BLaER1 (cell line): ENCODE measurements around the gene MRPL45.

Source experiments
- H3K27ac ChIP-seq: shearing (Covaris generic); formaldehyde crosslinking; 2 replicates; pipeline ENCODE4 v1.8.1; 2022
- H3K27me3 ChIP-seq: shearing (Covaris generic); formaldehyde crosslinking; 2 replicates; pipeline ENCODE4 v1.8.1; 2022
- H3K36me3 ChIP-seq: shearing (Covaris generic); formaldehyde crosslinking; 2 replicates; pipeline ENCODE4 v1.8.1; 2022
- H3K4me1 ChIP-seq: shearing (Covaris generic); formaldehyde crosslinking; 2 replicates; pipeline ENCODE4 v1.8.1; 2022
- H3K4me2 ChIP-seq: shearing (Covaris generic); formaldehyde crosslinking; 2 replicates; pipeline ENCODE4 v1.8.1; 2022
- H3K4me3 ChIP-seq: shearing (Covaris generic); formaldehyde crosslinking; 2 replicates; pipeline ENCODE4 v1.8.1; 2022
- H3K9ac ChIP-seq: shearing (Covaris generic); formaldehyde crosslinking; 2 replicates; pipeline ENCODE4 v1.8.1; 2022
- H3K9me3 ChIP-seq: shearing (Covaris generic); formaldehyde crosslinking; 2 replicates; pipeline ENCODE4 v1.8.1; 2022
- H4K20me1 ChIP-seq: shearing (Covaris generic); formaldehyde crosslinking; 2 replicates; pipeline ENCODE4 v1.8.1; 2022
- Cebpa-rat ChIP-seq: shearing (Covaris generic); IDR thresholded peaks from 2 replicates; pipeline ENCODE4 v1.8.1; 2022

MRPL45 gene

DNA sequence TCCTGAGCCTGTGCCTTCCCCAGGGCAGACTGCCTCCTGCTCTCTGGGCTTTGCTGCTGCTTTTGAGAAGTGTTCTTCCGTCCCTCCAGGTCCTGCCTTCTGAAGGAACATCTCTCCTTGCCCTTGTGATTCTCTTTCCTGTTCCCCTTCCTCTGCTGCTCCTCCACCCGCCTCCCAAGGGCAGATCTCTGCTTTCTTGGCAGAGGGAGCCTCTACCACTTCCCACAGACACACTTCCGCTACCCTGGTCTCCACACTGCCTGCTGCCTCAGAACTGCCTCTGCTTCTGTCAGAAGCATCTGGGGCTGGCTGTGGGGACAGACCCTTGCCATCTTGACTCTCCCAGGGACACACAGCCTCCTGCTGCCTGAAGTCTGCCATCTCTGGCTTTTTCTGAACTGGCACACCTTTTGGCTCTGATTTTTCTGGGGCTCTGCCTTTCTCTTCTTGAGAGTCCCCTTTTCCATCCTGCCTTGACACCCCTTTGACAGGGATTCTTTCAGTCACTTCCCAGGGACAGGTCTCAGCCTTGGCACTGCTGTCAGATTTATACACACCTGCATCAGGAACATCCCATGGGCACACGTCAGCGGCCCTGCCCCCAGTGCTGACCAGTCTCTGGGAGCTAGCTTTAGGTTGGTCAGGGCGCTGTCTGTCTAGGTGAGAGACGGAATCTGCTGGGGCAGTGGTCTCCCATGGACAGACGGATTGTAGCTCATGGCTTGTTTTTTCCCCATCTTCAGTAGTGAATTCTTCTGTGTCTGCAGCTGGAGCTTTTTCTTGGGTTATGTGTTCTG lies 30.2 kb downstream of the MRPL45 start:
- no peak overlapping the region for H3K4me3 ChIP-seq
- H3K27ac ChIP-seq: peak overlapping the region; percentile 81
- peaks cover 16% of the 10 kb centered on the region for H3K36me3 ChIP-seq
- H3K9me3 ChIP-seq: no peaks in the 10 kb centered on the region
- H4K20me1 ChIP-seq: no peaks in the 10 kb centered on the region
- no peak for TF ChIP-seq Cebpa-rat
- peaks cover 91% of the 10 kb centered on the region for H3K4me1 ChIP-seq
- peak overlapping the region; percentile 72 for H3K9ac ChIP-seq
- H3K27me3 ChIP-seq: no peaks in the 10 kb centered on the region
- H3K4me2 ChIP-seq: peak overlapping the region; percentile 85

DNA sequence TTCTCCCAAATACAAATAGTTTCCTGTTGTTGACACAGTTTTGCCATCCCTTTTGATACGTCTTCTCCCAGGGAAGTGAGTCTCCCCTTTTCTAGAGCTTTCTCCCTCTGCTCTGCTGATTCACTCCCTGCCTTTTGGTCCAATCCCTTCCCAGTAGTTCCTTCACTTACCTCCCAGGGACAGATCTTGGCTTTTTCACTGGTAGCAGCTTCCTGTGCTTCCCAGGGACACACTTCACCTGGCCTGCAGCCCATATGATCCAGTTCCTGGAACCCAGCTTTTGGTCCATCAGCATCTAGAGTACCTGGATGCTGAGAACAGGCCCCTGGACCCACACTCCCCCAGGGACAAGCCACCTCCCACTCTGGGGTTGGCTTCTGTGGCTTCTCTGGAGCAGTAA lies 31.0 kb downstream of the MRPL45 start:
- no peak for TF ChIP-seq Cebpa-rat
- Histone ChIP-seq H3K36me3 (peaks cover 10% of the 10 kb centered on the region), H4K20me1 (no peaks in the 10 kb centered on the region), H3K4me1 (peaks cover 94% of the 10 kb centered on the region), H3K9me3 (no peaks in the 10 kb centered on the region), H3K9ac (peak overlapping the region; percentile 72; the same call in 1 of the 2 replicates), H3K4me2 (peak overlapping the region; percentile 85), H3K27ac (peak overlapping the region; percentile 81; the same call in 1 of the 2 replicates), H3K27me3 (no peaks in the 10 kb centered on the region), H3K4me3 (no peak overlapping the region)

DNA sequence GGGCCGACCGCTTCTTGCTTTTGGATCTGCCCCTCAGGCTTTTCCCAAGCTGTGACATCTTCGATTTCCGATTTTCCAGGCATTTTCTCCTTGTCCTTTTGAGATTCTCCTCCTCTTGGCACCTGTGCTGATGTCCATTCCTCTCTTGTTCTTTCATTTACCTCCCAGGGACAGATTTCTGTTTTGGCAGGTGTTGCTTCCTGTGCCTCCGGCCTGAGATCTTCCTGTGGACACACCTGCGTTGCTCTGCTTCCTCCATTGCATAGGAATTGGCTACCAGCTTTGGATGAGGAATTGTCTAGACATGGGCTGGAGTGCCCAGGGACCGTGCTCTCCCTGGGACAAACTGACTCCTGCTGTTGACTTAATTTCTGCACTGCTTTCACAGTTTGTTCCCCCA lies 31.7 kb downstream of the MRPL45 start:
- H3K4me1 ChIP-seq: peaks cover 88% of the 10 kb centered on the region
- no peaks in the 10 kb centered on the region for H3K27me3 ChIP-seq
- H3K9ac ChIP-seq: no peak overlapping the region
- peak overlapping the region; percentile 85 for H3K4me2 ChIP-seq
- peaks cover 3% of the 10 kb centered on the region for H3K36me3 ChIP-seq
- no peak overlapping the region for H3K4me3 ChIP-seq
- no peak for TF ChIP-seq Cebpa-rat
- no peak overlapping the region for H3K27ac ChIP-seq
- H3K9me3 ChIP-seq: no peaks in the 10 kb centered on the region
- H4K20me1 ChIP-seq: no peaks in the 10 kb centered on the region

DNA sequence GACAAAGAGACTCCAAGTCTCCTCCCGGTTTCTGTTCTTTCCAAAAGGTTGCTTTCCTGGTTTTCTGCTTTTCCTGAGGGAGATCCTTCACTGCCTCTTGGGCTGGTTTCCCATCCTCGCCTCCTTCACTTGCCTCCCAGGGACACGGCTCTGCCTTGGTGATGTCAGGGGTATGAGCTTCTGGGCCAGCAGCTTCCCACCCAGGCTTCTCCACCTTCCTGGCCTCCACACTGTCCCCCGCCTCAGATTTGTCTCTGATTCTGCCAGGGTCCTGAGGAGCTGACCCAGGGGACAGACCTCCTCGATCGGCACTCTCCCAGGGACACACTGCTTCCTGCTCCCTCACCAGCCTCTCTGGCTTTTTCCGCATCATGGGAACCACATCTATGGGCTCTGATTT lies 32.3 kb downstream of the MRPL45 start:
- H3K4me2 ChIP-seq: peak overlapping the region; percentile 85
- peaks cover 82% of the 10 kb centered on the region for H3K4me1 ChIP-seq
- no peaks in the 10 kb centered on the region for H3K36me3 ChIP-seq
- no peak for TF ChIP-seq Cebpa-rat
- no peak overlapping the region for H3K27ac ChIP-seq
- no peaks in the 10 kb centered on the region for H3K27me3 ChIP-seq
- no peaks in the 10 kb centered on the region for H4K20me1 ChIP-seq
- peak overlapping the region; percentile 47; the same call in 1 of the 2 replicates for H3K9ac ChIP-seq
- no peaks in the 10 kb centered on the region for H3K9me3 ChIP-seq
- no peak overlapping the region for H3K4me3 ChIP-seq

DNA sequence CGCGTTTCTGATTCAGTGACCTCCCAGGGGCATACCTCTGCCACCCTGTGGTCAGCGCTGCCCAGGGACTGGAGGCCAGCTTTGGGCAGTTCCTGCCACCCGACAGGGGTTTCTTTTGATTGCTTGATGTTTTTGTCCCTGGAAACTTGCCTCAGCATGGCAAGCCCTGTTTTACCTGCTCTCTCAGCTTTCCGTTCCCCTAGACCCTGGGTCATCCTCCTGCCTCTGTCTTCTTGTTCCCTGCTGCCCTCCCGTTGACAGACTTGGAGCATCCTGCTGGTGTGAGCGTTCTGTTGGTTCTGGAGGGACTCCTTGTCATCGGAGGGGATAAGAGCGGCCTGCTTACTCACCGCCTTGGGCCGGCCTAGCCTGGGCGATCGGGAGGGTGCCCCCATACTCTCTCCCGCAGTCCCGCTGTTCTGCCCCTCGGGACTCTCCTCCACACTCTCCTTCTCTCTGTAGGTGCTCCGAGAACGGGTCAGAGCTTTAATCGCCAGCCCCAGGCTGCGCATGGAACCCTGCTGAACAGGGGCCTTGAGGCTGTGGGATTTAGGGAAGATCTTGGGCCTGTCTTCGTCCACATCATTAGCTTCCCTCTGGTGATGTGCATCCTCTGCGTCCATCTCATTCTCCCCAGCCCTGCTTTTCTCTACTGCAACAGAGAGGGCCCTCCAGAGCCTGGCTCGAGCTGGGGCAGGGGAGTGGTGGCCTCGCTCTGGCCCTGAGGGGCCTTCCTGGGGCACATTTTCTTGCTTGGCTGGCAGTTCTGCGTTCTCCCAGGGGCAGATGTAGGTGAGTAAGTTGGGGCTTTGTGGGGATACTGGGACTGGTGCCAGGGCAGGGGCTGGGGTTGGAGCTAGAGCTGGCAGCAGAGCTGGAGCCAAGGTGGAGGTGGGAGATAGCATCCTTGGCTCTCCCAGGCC lies 33.1 kb downstream of the MRPL45 start:
- no peak overlapping the region for H3K27ac ChIP-seq
- H3K36me3 ChIP-seq: no peaks in the 10 kb centered on the region
- H3K4me3 ChIP-seq: no peak overlapping the region
- peak overlapping the region; percentile 47; the same call in 1 of the 2 replicates for H3K9ac ChIP-seq
- H3K27me3 ChIP-seq: no peaks in the 10 kb centered on the region
- peaks cover 74% of the 10 kb centered on the region for H3K4me1 ChIP-seq
- no peak for TF ChIP-seq Cebpa-rat
- no peaks in the 10 kb centered on the region for H3K9me3 ChIP-seq
- peak overlapping the region; percentile 85 for H3K4me2 ChIP-seq
- no peaks in the 10 kb centered on the region for H4K20me1 ChIP-seq

DNA sequence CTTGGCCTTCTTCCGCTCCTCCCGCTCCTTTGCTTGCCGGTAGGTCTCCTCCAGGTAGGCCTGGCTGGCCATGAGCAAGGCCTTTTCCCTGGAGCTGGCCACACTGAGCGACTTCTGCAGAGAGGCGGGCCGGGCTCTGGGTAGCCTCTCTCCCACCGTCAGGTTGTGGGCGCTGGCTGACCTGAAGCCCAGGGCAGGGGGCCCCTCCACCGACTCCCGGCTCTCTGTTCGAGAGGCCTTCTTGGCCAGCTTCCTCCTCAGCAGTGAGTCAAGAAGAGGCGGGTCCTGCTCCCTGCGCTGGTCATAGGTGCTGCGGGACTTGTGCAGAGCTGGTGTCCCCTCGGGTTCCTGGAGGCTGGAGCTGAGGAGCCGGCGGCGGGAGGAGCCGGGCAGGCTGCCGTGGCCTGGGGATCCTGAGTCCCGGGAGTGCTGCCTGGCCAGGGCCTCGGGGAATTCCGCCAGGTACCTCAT lies 34.0 kb downstream of the MRPL45 start:
- H3K4me2 ChIP-seq: peak overlapping the region; percentile 85
- peaks cover 65% of the 10 kb centered on the region for H3K4me1 ChIP-seq
- no peak overlapping the region for H3K9ac ChIP-seq
- no peaks in the 10 kb centered on the region for H3K36me3 ChIP-seq
- no peaks in the 10 kb centered on the region for H3K27me3 ChIP-seq
- no peak for TF ChIP-seq Cebpa-rat
- H3K4me3 ChIP-seq: no peak overlapping the region
- H4K20me1 ChIP-seq: no peaks in the 10 kb centered on the region
- H3K9me3 ChIP-seq: no peaks in the 10 kb centered on the region
- 0 out of 2 replicates have a peak overlapping the region, but pooled peaks have one; percentile 4 for H3K27ac ChIP-seq

DNA sequence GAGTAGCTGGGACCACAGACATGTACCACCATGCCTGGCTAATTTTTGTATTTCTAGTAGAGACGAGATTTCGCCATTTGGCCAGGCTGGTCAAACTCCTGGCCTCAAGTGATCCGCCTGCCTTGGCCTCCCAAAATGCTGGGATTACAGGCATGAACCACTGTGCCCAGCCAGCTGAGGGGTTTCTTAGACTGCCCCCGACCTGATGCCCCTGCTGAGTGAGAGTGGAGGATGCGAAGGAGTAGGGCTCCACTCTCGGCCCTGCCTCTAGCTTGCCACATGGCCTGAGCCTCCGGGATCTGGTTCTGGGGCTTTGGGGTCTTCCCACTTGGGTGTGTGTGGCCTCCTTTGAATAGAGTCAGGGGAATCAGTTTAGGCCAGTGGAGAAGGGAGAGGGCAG lies 35.8 kb downstream of the MRPL45 start:
- H3K4me3 ChIP-seq: no peak overlapping the region
- peaks cover 47% of the 10 kb centered on the region for H3K4me1 ChIP-seq
- H3K27ac ChIP-seq: no peak overlapping the region
- no peaks in the 10 kb centered on the region for H4K20me1 ChIP-seq
- H3K27me3 ChIP-seq: no peaks in the 10 kb centered on the region
- H3K4me2 ChIP-seq: no peak overlapping the region
- TF ChIP-seq Cebpa-rat: no peak
- H3K36me3 ChIP-seq: no peaks in the 10 kb centered on the region
- H3K9ac ChIP-seq: no peak overlapping the region
- H3K9me3 ChIP-seq: no peaks in the 10 kb centered on the region

DNA sequence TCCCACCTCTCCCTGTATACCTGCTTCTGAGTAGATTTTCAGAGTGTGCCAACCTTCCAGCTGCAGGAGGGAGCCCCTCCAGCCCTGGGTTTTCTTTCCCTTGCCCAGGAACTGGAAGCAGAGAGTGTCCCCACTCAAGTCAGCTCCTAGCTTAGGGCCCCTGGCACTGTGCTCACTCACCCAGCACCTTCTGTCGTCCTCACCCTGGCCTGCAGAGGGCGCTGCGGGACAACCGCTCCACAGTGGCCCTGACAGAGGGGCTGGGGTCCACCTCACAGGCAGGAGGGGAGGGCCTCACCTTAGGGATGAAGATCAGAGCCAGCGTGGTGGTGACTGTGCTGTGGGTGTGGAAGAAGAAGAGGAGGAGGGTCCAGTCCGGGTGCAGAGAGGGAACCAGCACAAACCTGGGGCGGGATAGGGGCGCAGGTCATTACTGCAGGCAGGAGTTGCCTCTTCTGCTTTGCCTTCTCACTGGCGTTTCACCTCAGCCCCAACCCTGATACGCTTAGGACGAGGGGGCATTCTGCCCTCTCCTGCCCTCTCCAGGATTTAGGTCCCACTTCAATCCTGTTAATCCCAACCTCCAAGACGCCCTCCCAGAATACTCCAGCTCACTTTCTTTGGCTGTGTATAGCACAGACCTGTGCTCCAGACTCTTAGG lies 36.8 kb downstream of the MRPL45 start:
- Histone ChIP-seq H3K9ac (no peak overlapping the region), H3K4me3 (no peak overlapping the region), H3K4me2 (no peak overlapping the region), H3K27me3 (no peaks in the 10 kb centered on the region), H3K36me3 (no peaks in the 10 kb centered on the region), H3K27ac (no peak overlapping the region), H3K4me1 (peaks cover 37% of the 10 kb centered on the region), H4K20me1 (no peaks in the 10 kb centered on the region), H3K9me3 (no peaks in the 10 kb centered on the region)
- TF ChIP-seq Cebpa-rat: no peak

DNA sequence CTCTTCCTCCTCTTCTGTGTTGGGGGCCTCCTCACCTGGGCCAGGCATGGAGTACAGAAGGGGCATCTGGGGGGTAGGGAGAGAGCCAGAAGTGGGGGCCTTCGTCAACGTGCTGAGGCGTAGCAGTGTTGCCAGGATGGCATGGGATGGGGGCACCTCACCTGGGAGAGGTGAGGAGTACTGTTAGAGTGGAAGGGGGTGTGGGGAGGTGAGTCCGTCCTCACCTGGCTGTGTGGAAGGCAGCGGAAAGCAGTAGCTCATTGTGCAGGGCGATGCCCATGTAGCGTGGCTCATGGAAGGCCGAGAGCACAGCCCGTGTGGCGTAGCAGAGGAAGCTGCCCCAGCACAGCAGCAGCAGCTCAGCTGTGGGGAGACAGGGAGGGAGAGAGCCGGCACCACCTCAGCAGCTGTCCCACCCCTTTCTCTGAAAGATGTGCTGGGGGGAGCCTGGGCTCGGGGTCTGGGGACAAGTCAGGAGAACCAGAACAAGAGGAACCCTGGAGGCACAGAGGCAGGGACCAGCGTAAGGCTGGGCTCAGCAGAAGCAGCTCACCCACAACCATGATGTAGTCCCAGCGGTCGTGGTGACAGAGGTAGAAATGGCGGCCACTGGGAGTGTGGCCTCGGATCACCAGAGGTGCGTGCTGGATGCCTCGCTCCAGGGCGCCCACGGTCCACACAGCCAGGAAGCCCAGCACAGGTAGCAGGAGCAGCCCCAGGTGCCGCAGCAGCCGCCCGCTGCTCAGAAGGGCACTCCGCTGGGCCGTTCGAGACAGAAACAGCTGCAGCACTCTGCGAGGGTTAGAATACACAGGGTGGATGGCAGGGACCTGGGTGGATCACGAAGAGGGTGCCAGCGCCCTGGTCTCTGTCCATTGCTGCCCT lies 37.8 kb downstream of the MRPL45 start:
- Histone ChIP-seq H3K4me3 (no peak overlapping the region), H4K20me1 (no peaks in the 10 kb centered on the region), H3K27ac (no peak overlapping the region), H3K27me3 (no peaks in the 10 kb centered on the region), H3K9ac (no peak overlapping the region), H3K4me1 (peaks cover 27% of the 10 kb centered on the region), H3K36me3 (no peaks in the 10 kb centered on the region), H3K4me2 (no peak overlapping the region), H3K9me3 (no peaks in the 10 kb centered on the region)
- no peak for TF ChIP-seq Cebpa-rat
